Midbrain (tissue), 1 donor: ENCODE measurements around the gene GPR42.
"Not testable (repeated sequence)": the region's sequence is repeated elsewhere in the genome, so short reads cannot be mapped to it uniquely, and the experiment has no call there.

Experiments
- DNase-seq: peaks from one replicate; lab custom pipeline; 2025; lab: John Stamatoyannopoulos, UW

GPR42 gene

GRCh38 chr19:35396240-35396885 lies 25.5 kb downstream of the GPR42 start:
- DNase-seq: no peak

GRCh38 chr19:35397064-35397463 lies 26.2 kb downstream of the GPR42 start:
- DNase-seq: no peak

GRCh38 chr19:35398570-35398969 lies 27.7 kb downstream of the GPR42 start:
- no peak for DNase-seq

GRCh38 chr19:35399231-35399630 lies 28.4 kb downstream of the GPR42 start:
- DNase-seq: no peak

- no peak for DNase-seq
These were observed 29.3 kb downstream of the GPR42 start for GRCh38 chr19:35399948-35400772.

- DNase-seq: no peak
These were observed 29.9 kb downstream of the GPR42 start for GRCh38 chr19:35400773-35401100.

GRCh38 chr19:35401416-35401815 lies 30.5 kb downstream of the GPR42 start:
- not testable (repeated sequence) for DNase-seq

- DNase-seq: no peak
These were observed 32.4 kb downstream of the GPR42 start for GRCh38 chr19:35403116-35403760.

- DNase-seq: no peak
These were observed 34.2 kb downstream of the GPR42 start for GRCh38 chr19:35404879-35405622.

GRCh38 chr19:35407619-35408018 lies 36.8 kb downstream of the GPR42 start:
- DNase-seq: no peak

- no peak for DNase-seq
These were observed 37.7 kb downstream of the GPR42 start for GRCh38 chr19:35408284-35409171.

GRCh38 chr19:35409191-35409590 lies 38.3 kb downstream of the GPR42 start:
- DNase-seq: no peak

- no peak for DNase-seq
These were observed 39.6 kb downstream of the GPR42 start for GRCh38 chr19:35410487-35410886.

- no peak for DNase-seq
These were observed 43.6 kb downstream of the GPR42 start for GRCh38 chr19:35414442-35414841.

GRCh38 chr19:35416331-35416730 lies 45.5 kb downstream of the GPR42 start:
- DNase-seq: no peak

GRCh38 chr19:35417278-35417677 lies 46.4 kb downstream of the GPR42 start:
- no peak for DNase-seq

GRCh38 chr19:35417713-35418534 lies 47.1 kb downstream of the GPR42 start:
- DNase-seq: no peak

- DNase-seq: no peak
These were observed 48.2 kb downstream of the GPR42 start for GRCh38 chr19:35419046-35419445.

- DNase-seq: no peak
These were observed 48.9 kb downstream of the GPR42 start for GRCh38 chr19:35419805-35420204.

GRCh38 chr19:35421362-35421761 lies 50.5 kb downstream of the GPR42 start:
- DNase-seq: no peak
